HG03135 (cell line): Measurements from ENCODE around the gene PCNP.
"Not testable (repeated sequence)": the region's sequence is repeated elsewhere in the genome, so short reads cannot be mapped to it uniquely, and the experiment has no call there.

Experiments used
- ATAC-seq: cut with Tn5 transposase; IDR thresholded peaks from one replicate; pipeline ENCODE4 v1.9.1; 2021; ENCODE audit warnings: mild to moderate bottlenecking, moderate library complexity; ENCODE audit not compliant: unreplicated experiment

PCNP gene

DNA sequence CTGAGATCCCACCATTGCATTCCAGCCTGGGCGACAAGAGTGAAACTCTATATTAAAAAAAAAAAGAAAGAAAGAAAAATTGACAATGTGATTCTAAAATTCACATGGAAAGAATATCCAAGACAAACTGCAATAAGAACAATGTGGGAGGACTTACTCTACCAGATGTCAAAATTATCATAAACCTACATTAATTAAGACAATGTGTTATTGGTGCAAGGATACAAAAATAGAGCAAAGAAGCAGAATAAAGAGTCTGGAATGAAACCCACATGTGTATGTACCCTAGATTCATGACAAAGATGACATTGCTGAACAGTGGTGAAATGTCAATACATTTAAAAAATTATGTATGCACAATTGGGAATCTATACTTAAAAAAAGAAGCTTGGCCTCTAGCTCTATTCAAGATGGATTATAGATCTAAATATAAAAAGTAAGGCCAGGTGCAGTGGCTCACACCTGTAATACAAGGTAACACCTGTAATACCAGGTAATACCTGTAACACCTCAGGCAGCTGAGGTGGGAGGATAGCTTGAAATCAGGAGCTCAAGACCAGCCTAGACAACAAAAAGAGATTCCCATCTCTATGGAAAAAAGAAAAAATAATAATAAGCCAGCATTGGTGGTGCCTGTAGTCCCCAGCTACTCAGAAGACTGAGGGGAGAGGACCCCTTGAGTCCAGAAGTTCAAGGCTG, 57.3 kb downstream of the PCNP start:
- no peak for ATAC-seq

DNA sequence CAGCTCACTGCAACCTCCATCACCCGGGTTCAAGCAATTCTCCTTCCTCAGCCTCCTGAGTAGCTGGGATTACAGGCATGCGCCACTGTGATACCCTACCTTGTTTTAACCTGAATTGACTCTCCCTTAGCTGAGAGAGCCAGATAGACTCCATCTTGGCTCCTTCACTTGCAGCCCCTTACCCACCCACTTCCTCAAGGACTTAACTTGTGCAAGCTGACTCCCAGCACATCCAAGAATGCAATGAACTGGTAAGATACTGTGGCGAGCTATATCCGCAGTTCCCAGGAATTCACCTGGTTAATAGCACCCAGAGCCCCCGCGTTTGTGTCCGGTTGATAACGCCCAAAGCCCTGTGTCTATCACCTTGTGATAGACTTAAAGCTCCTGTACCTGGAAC, 58.0 kb downstream of the PCNP start:
- not testable (repeated sequence) for ATAC-seq

DNA sequence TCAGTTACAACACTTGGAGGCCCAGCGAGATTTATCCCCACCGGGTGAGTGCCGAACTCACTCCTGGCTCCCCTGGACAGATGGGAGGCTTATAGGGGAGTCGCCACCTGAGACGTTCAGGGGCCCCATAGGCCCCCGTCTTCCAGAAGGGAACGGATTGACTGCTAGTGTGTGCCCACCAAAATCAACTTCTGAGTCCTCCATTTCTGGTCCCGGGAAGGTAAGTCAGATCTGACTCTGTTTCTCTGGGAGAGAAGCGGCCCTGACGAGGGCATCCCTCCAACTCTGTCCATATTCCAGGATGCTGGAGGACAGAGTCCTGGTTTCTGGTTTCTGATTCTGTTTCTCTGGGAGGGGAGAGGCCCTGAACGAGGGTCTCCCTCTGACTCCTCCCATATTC, 58.6 kb downstream of the PCNP start:
- ATAC-seq, result no peak

DNA sequence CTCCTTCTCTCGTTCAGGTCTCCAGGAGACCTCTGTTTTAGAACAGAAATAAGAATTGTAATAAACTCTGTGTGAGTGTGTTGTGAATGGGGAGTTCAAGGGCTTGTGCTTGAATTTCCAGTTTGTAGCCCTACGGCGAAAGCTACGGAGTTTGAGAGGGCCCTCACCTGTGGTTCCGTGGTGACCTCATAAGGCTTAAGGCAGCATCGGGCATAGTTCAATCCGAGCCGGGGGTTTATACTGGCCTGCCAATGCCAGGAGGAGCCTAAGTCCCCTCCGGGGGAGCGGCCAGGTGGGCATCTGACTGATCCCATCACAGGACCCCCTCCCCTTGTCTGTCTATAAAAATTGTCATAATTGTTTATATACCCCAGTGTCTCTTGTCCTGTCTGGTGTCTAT, 59.2 kb downstream of the PCNP start:
- no peak for ATAC-seq

DNA sequence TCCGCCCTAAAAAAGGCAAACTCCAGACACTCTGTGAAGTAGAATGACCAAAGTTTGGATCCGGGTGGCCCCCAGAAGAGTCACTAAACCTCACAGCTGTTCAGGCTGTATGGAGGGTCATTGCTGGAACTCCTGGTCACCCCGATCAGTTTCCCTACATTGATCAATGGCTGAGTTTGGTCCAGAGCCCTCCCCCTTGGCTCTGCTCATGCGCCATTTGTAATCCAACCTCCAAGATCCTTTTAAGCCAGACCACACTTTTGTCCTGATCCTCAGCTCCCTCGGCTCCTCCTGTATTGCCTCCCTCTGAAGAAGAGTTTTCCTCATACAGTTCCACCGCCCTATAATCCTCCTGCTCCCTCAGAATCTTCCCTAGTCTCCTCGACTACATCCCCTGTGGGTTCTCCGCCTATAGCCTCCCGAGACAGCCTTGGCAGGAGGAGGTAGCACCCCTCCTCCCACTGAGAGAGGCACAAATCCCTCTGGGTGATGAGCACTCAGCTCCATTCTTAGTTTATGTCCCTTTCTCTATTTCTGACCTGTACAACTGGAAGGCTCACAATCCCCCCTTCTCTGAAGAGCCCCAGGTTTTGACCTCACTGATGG, 60.7 kb downstream of the PCNP start:
- no peak for ATAC-seq

DNA sequence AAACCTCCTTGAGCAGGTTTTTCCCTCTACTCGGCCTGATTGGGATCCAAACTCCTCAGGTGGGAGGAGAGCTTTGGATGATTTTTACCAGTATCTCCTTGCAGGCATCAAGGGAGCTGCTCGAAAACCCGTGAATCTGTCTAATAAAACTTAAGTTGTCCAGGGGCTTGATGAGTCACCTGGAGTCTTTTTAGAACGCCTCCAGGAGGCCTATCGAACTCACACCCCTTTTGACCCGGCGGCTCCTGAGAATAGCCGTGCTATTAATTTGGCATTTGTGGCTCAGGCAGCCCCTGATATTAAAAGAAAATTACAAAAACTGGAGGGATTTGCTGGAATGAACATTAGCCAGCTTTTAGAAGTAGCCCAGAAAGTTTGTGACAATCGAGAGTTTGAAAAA, 61.4 kb downstream of the PCNP start:
- ATAC-seq, result no peak

DNA sequence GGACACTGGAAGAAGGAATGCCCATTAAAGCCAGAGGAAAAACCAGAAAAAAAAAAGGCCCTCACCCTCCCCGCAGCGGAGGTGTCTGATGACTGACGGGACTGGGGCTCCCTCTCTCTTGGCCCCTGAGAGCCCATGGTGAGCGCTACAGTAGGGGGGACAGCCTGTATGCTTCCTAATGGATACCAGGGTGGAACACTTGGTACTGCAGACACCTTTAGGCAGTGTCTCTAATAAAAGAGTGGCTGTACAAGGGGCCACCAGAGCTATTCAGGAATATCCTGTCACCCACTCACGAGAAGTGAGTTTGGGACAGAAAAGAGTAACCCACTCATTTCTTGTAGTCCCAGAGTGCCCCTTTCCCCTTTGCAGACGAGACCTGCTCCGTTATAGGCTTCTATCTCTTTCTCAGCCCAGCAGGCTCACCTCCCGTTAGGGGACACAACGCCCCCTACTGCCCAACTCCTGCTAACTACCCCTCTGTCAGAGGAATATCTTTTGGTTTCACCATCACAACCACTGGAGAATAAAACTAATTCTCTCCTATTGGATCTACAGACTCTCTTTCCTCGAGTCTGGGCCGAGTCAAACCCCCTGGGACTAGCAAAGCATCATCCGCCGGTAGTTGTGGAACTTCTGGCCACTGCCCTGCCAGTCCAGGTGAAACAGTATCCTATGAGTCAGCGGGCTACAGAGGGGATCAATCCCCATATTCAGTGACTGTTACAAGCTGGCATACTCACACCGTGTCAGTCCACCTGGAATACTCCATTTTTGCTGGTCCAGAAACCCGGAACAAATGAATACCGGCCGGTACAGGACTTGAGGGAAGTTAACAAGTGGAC, 62.2 kb downstream of the PCNP start:
- peak; percentile 90 for ATAC-seq

DNA sequence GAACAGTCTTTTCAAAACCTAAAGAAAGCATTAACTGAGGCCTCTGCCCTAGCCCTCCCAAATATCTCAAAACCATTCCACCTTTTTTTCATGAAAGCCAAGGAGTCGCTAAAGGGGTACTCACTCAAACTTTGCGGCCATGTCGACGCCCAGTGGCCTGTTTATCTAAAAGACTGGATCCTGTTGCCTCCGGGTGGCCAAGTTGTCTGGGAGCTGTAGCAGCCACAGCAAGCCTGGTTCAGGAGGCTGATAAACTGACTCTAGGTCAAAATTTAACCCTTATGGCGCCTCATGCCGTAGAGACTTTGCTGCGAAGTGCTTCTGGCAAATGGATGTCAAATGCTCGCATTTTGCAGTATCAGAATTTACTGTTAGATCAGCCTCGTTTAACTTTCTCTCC, 63.5 kb downstream of the PCNP start:
- ATAC-seq, result no peak

DNA sequence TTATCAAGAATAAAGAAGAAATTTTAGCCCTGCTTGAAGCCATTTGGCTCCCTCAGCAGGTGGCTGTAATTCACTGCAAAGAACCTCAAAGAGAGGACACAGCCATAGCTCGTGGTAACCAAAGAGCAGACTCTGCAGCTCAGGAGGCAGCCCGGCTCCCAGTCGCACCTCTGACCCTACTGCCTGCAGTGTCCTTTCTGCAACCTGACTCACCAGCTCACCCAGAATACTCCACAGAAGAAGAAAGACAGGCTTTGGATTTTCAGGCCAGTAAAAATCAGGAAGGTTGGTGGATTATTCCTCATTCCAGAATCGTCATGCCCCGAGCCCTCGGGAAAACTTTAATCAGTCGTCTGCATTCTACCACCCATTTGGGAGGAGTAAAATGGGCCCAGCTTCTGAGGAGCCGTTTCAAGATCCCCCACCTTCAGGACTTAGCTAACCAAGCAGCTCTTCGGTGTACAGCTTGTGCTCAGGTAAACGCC, 64.3 kb downstream of the PCNP start:
- ATAC-seq, result no peak

DNA sequence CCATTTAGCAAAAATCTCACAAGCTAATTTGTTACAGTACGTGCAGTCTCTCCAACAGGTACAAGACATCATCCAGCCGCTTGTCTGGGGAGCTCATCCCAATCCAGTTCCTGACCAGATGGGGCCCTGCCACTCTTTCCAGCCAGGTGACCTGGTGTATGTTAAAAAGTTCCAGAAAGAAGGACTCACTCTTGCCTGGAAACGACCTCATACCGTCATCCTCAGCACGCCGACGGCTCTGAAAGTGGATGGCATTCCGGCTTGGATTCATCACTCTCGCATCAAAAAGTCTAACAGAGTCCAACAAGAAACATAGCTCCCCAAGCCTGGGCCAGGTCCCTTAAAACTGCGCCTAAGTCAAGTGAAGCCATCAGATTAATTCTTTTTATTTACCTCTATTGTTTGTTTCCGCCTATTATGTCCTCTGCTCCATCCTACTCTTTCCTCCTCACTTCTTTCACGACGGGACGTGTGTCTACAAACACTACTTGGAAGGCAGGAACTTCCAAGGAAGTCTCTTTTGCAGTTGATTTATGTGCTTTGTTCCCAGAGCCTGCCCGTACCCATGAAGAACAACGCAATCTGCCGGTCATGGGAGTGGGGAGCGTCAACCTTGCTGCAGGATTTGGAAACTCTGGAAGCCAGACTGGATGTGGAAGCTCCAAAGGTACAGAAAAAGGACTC, 65.4 kb downstream of the PCNP start:
- ATAC-seq, result no peak

DNA sequence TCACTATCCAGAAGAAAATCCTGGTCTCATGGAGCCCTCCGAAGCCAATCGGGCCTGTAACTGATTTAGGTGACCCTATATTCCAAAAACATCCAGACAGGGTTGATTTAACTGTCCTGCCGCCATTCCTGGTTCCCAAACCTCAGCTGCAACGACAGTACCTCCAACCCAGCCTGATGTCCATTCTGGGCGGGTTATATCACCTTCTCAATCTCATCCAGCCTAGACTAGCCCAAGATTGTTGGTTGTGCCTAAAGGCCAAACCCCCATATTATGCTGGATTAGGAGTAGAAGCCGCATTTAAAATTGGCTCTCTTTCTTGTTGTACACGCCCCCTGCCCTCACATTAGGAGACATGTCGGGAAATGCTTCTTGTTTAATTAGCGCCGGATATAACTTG, 66.3 kb downstream of the PCNP start:
- ATAC-seq, result no peak

DNA sequence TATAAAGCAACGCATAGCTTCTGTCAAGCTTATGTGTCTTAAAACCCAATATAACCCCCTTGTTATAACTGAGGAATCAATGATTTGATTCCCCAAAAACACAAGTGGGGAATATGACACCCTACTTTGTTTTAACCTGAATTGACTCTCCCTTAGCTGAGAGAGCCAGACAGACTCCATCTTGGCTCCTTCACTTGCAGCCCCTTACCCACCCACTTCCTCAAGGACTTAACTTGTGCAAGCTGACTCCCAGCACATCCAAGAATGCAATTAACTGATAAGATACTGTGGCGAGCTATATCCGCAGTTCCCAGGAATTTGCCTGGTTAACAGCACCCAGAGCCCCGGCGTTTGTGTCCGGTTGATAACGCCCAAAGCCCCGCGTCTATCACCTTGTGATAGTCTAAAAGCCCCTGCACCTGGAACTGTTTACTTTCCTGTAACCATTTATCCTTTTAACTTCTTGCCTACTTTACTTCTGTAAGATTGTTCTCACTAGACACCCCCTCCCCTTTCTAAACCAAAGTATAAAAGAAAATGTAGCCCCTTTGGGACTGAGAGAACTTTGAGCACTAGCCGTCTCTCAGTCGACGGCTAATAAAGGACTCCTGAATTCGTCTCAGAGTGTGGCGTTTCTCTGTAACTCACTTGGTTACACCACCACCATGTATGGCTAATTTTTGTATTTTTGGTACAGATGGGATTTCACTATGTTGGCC, 67.6 kb downstream of the PCNP start:
- not testable (repeated sequence) for ATAC-seq

DNA sequence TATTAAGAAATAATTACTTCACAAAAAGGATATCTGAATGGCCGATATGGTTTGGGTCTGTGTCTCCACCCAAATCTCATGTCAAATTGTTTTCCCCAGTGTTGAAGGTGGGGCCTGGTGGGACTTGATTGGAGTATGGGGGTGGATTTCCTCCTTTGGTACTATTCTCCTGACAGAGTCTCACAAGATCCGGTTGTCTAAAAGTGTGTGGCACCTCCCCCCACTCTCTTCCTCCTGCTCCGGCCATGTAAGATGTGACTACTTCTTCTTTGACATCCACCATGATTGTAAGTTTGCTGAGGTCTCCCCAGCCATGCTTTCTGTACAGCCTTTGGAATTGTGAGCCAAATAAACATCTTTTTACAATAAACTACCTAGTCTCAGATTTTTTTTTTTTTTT, 68.5 kb downstream of the PCNP start:
- ATAC-seq, result no peak

DNA sequence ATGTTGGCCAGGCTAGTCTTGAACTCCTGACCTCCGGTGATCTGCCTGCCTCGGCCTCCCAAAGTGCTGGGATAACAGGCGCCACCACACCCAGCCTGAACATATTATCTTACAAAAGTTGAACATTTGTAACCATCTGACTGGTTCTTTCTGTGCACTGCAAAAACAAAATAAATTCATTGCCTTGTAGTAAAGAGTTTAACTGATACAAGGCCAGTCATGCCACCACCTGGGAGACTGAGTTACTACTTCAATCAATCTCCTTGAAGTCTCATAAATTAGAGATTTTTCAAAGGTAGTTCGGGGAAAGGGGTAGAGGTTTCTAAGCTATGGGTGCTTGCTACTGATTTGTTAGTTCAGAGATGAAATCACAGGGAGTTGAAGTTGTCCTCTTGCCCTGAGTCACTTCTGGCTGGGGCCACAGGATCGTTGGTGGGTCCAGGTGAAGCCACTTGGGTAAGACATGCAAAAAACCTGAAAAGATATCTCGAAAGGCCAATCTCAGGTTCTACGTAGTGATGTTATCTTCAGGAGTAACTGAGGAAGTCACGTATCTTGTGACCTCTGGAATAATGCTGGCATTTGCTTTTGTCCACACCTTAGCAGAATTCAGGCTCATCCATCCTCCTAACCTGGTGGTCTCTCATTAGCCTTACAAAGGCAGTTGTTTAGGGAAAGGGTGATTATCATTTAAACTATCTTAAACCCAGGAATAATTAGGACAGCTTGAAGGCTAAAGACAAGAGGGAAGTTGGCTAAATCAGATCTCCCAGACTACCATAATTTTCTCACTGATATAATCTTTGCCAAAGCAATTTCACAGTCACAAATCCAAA, 69.2 kb downstream of the PCNP start:
- no peak for ATAC-seq
